Measurements from ENCODE around the gene VANGL1. TPM values are rescaled to one million over a fixed set of nuclear protein-coding genes. Genes with fewer than 3 reads are reported as not detected.
A peak's percentile ranks its signal among the peaks of the same experiment; 100 is the strongest.

The VANGL1 gene
- total and polyA plus RNA-seq, 2 of the 13 experiments (the other 11 are each of a cell fraction or from before 2014, with no cell fraction given) = 5.3 to 9.4 TPM

DNA sequence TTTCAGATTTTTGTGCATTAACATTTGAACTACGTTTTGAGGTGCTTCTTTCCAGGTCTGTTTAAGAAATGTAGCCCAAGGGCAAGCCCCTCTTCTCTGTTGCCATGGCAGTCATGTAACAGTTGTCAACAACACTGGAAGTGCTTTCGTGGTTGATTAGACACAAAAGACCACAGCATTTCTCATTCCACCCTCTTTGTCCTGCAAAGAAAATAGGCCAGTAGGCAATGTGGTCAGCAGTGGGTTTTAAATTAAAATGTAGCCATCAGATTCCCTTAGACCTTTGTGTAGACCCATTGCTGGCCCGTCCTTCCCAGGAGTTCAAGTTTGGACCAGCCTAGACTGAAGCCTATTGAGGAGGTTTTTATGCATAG, 35.4 kb downstream of the VANGL1 start (continued):
- TF ChIP-seq, protein P1, sequence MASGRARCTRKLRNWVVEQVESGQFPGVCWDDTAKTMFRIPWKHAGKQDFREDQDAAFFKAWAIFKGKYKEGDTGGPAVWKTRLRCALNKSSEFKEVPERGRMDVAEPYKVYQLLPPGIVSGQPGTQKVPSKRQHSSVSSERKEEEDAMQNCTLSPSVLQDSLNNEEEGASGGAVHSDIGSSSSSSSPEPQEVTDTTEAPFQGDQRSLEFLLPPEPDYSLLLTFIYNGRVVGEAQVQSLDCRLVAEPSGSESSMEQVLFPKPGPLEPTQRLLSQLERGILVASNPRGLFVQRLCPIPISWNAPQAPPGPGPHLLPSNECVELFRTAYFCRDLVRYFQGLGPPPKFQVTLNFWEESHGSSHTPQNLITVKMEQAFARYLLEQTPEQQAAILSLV (CRISPR knock-in tag; IDR thresholded peaks at IDR 0.05; ENCODE audit: borderline replicate concordance) = no peak
- no peak for TF ChIP-seq GZF1 (CRISPR knock-in tag; IDR thresholded peaks at IDR 0.05)
- TF ChIP-seq, protein P2, sequence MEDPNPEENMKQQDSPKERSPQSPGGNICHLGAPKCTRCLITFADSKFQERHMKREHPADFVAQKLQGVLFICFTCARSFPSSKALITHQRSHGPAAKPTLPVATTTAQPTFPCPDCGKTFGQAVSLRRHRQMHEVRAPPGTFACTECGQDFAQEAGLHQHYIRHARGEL (CRISPR knock-in tag; IDR thresholded peaks at IDR 0.05) = no peak

DNA sequence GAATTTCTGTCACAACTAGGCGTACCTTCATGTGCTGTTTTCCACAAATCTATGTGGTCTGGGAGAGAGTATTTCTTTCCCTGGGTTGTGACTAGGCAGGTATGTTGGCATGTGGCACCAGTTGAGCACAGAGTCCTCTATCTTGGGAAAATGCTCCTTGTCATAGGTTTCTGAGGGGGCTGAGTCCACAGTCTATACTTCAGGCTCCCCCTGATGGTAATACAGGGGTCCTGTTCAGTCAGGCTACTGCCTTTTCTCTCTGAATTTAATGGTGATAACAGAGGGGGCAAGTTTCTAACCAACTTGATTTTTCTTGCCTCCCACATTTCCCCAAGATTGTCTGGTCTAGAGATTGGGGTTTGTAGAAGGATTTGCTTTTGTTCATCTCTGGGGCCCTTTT, 35.8 kb downstream of the VANGL1 start:
- Histone ChIP-seq H3K4me3 (replicated peaks in 1 of 3; ENCODE audit: insufficient read depth in 1 of 3, low read depth in 2 of 3, low read length in 3 of 3) (no peak overlapping the region), H4K20me1 (ENCODE audit: insufficient read depth, low read length) (no peaks in the 10 kb centered on the region), H3K36me3 (replicated peaks in 1 of 2; ENCODE audit: control insufficient read depth in 1 of 2, insufficient read depth in 2 of 2, low read length in 2 of 2) (peaks cover 0 to 12% of the 10 kb centered on the region in 2 experiments; a peak in 4 of 5 replicates), H3K9me3 (ENCODE audit: low read length) (no peaks in the 10 kb centered on the region), H3K4me1 (ENCODE audit: insufficient read depth, low read length) (no peaks in the 10 kb centered on the region), H3K79me2 (ENCODE audit: insufficient read depth, low read length) (no peaks in the 10 kb centered on the region), H3K27me3 (ENCODE audit: control insufficient read depth in 1 of 2, insufficient read depth in 2 of 2, low read length in 2 of 2) (no peaks in the 10 kb centered on the region), H3K9ac (ENCODE audit: insufficient read depth, low read depth, low read length) (no peak overlapping the region), H2AFZ (ENCODE audit: low read length) (no peak overlapping the region), H3K4me2 (ENCODE audit: low read depth, low read length) (no peak overlapping the region), H3K27ac (ENCODE audit: extremely low read length, insufficient read depth, low read length) (no peak overlapping the region)
- ATAC-seq (no peak; the same call in 2 of the 3 replicates), FAIRE-seq (no peak), DNase-seq (ENCODE audit: low spot score) (no peak)
- no TSS peak for BruUV-seq (replicated peaks)
- CTCF ChIA-PET (ENCODE audit: low intra/inter-chr PET ratio, low total read pairs) = interaction anchor here (1.3 kb wide), 1 partner anchor 70 kb away, joined by 5 read pairs; no protein-coding TSS in a partner anchor
- TF ChIP-seq RAD21 (CRISPR knock-in tag; IDR thresholded peaks at IDR 0.05) (no peak), STAG1 (CRISPR knock-in tag; IDR thresholded peaks at IDR 0.05) (0 out of 2 replicates have a peak, but pooled peaks have one; percentile 17)
- intact Hi-C loops (cut with micrococcal nuclease; ENCODE audit: unreplicated experiment) (no loop called here), in situ Hi-C loops (cut with HindIII; ENCODE audit: extremely low pct_ligation_motif_present, low pct_unique_long_range_greater_than_20kb) (no loop called here)
- WGBS (ENCODE audit: low lambda C conversion rate) = 100% methylated on average over 1 of the region's 1 CpG
- POLR2A ChIA-PET = no interaction called here

DNA sequence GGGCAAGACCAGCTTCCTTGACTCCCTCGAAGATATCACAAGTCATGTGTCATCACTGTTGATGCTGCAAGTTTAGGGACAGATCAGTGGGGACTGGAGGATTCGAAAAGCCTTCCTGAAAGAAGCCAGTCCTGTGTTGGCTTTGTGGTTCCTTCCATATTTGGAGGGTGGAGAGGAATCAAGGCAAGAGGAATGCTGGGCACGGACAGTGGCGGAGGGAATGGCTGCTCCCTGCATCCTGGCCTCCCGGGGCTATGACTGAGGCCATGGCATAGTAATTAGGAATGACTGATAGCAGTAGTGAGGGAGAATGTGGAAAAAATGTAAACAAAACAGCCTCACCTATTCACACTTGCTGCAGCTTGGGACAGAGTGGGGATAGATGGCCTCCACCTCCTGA, 36.4 kb downstream of the VANGL1 start:
- CTCF ChIA-PET (ENCODE audit: low intra/inter-chr PET ratio, low total read pairs) = interaction anchor here (1.3 kb wide), 1 partner anchor 70 kb away, joined by 5 read pairs; no protein-coding TSS in a partner anchor
- no peak overlapping the region for H2AFZ ChIP-seq (ENCODE audit: low read length)
- ATAC-seq = no peak
- intact Hi-C loops (cut with micrococcal nuclease; ENCODE audit: unreplicated experiment) (no loop called here), in situ Hi-C loops (cut with HindIII; ENCODE audit: extremely low pct_ligation_motif_present, low pct_unique_long_range_greater_than_20kb) (no loop called here)
- H3K79me2 ChIP-seq (ENCODE audit: insufficient read depth, low read length) = no peaks in the 10 kb centered on the region
- H3K27ac ChIP-seq (ENCODE audit: extremely low read length, insufficient read depth, low read length) = no peak overlapping the region
- H3K9ac ChIP-seq (ENCODE audit: insufficient read depth, low read depth, low read length) = no peak overlapping the region
- POLR2A ChIA-PET = no interaction called here
- H3K36me3 ChIP-seq (replicated peaks in 1 of 2; ENCODE audit: control insufficient read depth in 1 of 2, insufficient read depth in 2 of 2, low read length in 2 of 2) = peaks cover 0 to 16% of the 10 kb centered on the region in 2 experiments; a peak in 4 of 5 replicates
- no peak for FAIRE-seq
- no peaks in the 10 kb centered on the region for H4K20me1 ChIP-seq (ENCODE audit: insufficient read depth, low read length)
- BruUV-seq (replicated peaks) = no TSS peak
- H3K4me3 ChIP-seq (replicated peaks in 1 of 3; ENCODE audit: insufficient read depth in 1 of 3, low read depth in 2 of 3, low read length in 3 of 3) = no peak overlapping the region
- H3K27me3 ChIP-seq (ENCODE audit: control insufficient read depth in 1 of 2, insufficient read depth in 2 of 2, low read length in 2 of 2) = no peaks in the 10 kb centered on the region
- WGBS (ENCODE audit: low lambda C conversion rate) = 85% methylated on average over 5 of the region's 5 CpGs
- H3K4me1 ChIP-seq (ENCODE audit: insufficient read depth, low read length) = no peaks in the 10 kb centered on the region
- no peak for DNase-seq (ENCODE audit: low spot score)
- no peaks in the 10 kb centered on the region for H3K9me3 ChIP-seq (ENCODE audit: low read length)
- no peak overlapping the region for H3K4me2 ChIP-seq (ENCODE audit: low read depth, low read length)
- TF ChIP-seq, protein P3, sequence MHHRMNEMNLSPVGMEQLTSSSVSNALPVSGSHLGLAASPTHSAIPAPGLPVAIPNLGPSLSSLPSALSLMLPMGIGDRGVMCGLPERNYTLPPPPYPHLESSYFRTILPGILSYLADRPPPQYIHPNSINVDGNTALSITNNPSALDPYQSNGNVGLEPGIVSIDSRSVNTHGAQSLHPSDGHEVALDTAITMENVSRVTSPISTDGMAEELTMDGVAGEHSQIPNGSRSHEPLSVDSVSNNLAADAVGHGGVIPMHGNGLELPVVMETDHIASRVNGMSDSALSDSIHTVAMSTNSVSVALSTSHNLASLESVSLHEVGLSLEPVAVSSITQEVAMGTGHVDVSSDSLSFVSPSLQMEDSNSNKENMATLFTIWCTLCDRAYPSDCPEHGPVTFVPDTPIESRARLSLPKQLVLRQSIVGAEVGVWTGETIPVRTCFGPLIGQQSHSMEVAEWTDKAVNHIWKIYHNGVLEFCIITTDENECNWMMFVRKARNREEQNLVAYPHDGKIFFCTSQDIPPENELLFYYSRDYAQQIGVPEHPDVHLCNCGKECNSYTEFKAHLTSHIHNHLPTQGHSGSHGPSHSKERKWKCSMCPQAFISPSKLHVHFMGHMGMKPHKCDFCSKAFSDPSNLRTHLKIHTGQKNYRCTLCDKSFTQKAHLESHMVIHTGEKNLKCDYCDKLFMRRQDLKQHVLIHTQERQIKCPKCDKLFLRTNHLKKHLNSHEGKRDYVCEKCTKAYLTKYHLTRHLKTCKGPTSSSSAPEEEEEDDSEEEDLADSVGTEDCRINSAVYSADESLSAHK (CRISPR knock-in tag; IDR thresholded peaks at IDR 0.05; ENCODE audit: borderline replicate concordance) = no peak
- TF ChIP-seq SP5 (CRISPR knock-in tag; IDR thresholded peaks at IDR 0.05; ENCODE audit: borderline replicate concordance, low read depth) (no peak), CBX1 (IDR thresholded peaks at IDR 0.05; ENCODE audit: low read depth) (no peak), ZNF143 (CRISPR knock-in tag; IDR thresholded peaks at IDR 0.05) (no peak), ATF7 (IDR thresholded peaks at IDR 0.05) (no peak), ATF7 (CRISPR knock-in tag; IDR thresholded peaks at IDR 0.05) (no peak), SKI (IDR thresholded peaks at IDR 0.05; ENCODE audit: partially characterized antibody) (no peak)
